ENCODE measurements around the gene NEB. TPM values are rescaled to one million over a fixed set of nuclear protein-coding genes. Genes with fewer than 3 reads are reported as not detected.

NEB gene
- polyA plus RNA-seq, 2 of the 4 experiments (the other 2 are of a cell fraction), result 0.67 to 4.4 TPM

DNA sequence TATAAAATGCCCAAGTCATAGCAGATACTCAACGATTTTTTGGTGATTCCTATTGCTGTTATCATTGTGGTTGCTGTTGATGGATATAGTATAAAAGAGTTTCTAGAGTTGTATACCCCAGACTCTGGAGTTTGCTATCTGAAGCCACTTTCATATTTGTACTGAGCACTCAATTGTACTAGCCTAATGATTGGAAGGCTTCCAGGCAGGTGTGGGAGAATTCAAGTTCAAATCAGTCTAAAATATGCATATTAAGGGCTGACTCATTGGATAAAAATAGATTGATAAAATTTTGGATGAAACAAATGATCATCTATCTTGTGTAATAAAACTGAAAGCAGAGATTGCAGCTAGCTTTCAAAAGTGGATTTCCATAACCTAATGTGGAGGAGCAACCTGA is 122.9 kb downstream of the NEB start:
- POLR2A ChIA-PET, result no interaction called here
- CTCF ChIA-PET, result no interaction called here
- Histone ChIP-seq H3K4me2 (no peak overlapping the region), H3K27ac (no peak overlapping the region), H3K9me3 (no peaks in the 10 kb centered on the region), H3K4me3 (no peak overlapping the region), H3K4me1 (no peaks in the 10 kb centered on the region)
- 0% methylated on average over 1 of the region's 1 CpG for WGBS (ENCODE audit: missing lambda C conversion rate)
- DNase-seq (ENCODE audit: low read depth in 1 of 2, low spot score in 1 of 2) (no peak), ATAC-seq (no peak), FAIRE-seq (no peak)
- TF ChIP-seq FOXS1 (CRISPR knock-in tag; IDR thresholded peaks at IDR 0.05) (no peak), GATA3 (IDR thresholded peaks at IDR 0.05; ENCODE audit: borderline replicate concordance) (no peak), TFCP2L1 (CRISPR knock-in tag; IDR thresholded peaks at IDR 0.05) (no peak), ZFP36 (IDR thresholded peaks at IDR 0.05; ENCODE audit: borderline replicate concordance, partially characterized antibody) (no peak), CEBPB (IDR thresholded peaks at IDR 0.05) (no peak), ZSCAN20 (CRISPR knock-in tag; IDR thresholded peaks at IDR 0.05) (no peak), MAFK (IDR thresholded peaks at IDR 0.05; ENCODE audit: partially characterized antibody) (no peak), PHF8 (IDR thresholded peaks at IDR 0.05; ENCODE audit: borderline replicate concordance, low read depth) (no peak), CBX2 (IDR thresholded peaks at IDR 0.05; ENCODE audit: borderline replicate concordance, low read depth) (no peak), MAZ (IDR thresholded peaks at IDR 0.05; ENCODE audit: borderline replicate concordance, low read depth, low read length) (no peak)
- TF ChIP-seq, protein P1, sequence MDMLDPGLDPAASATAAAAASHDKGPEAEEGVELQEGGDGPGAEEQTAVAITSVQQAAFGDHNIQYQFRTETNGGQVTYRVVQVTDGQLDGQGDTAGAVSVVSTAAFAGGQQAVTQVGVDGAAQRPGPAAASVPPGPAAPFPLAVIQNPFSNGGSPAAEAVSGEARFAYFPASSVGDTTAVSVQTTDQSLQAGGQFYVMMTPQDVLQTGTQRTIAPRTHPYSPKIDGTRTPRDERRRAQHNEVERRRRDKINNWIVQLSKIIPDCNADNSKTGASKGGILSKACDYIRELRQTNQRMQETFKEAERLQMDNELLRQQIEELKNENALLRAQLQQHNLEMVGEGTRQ (IDR thresholded peaks at IDR 0.05), result no peak
- TF ChIP-seq, protein P2, sequence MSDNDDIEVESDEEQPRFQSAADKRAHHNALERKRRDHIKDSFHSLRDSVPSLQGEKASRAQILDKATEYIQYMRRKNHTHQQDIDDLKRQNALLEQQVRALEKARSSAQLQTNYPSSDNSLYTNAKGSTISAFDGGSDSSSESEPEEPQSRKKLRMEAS (IDR thresholded peaks at IDR 0.05), result no peak
- TF ChIP-seq, protein P3, sequence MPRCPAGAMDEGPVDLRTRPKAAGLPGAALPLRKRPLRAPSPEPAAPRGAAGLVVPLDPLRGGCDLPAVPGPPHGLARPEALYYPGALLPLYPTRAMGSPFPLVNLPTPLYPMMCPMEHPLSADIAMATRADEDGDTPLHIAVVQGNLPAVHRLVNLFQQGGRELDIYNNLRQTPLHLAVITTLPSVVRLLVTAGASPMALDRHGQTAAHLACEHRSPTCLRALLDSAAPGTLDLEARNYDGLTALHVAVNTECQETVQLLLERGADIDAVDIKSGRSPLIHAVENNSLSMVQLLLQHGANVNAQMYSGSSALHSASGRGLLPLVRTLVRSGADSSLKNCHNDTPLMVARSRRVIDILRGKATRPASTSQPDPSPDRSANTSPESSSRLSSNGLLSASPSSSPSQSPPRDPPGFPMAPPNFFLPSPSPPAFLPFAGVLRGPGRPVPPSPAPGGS (IDR thresholded peaks at IDR 0.05), result no peak

DNA sequence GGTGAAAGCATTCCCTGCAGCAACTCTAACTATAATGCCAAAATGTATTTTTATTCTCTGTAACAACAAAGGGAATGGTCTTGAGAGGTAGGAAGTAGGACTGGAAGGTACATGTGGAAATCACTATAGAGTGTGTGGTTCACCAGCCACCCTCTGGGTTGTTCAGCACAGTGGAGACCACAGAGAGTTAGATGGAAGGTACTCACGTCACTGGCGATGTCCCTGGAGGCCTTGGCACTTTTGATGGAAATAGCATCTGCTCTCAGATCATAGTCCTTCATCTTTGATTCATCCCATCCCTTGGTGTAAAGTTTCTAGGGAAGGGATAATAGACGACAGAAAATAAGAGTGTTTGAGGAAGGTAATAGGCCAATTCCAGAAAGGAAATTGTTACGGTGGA is 124.0 kb downstream of the NEB start:
- H3K9me3 ChIP-seq, result no peaks in the 10 kb centered on the region
- ChIA-PET CTCF (no interaction called here), POLR2A (no interaction called here)
- no peaks in the 10 kb centered on the region for H3K4me1 ChIP-seq
- TF ChIP-seq HDAC2 (IDR thresholded peaks at IDR 0.05) (no peak), ESRRA (IDR thresholded peaks at IDR 0.05; ENCODE audit: borderline replicate concordance, low read length) (no peak), NR3C1 (IDR thresholded peaks at IDR 0.05) (no peak), ZC3H11A (IDR thresholded peaks at IDR 0.05) (no peak), MYC (IDR thresholded peaks at IDR 0.05; ENCODE audit: borderline replicate concordance, low read length) (no peak)
- TF ChIP-seq, protein P4, sequence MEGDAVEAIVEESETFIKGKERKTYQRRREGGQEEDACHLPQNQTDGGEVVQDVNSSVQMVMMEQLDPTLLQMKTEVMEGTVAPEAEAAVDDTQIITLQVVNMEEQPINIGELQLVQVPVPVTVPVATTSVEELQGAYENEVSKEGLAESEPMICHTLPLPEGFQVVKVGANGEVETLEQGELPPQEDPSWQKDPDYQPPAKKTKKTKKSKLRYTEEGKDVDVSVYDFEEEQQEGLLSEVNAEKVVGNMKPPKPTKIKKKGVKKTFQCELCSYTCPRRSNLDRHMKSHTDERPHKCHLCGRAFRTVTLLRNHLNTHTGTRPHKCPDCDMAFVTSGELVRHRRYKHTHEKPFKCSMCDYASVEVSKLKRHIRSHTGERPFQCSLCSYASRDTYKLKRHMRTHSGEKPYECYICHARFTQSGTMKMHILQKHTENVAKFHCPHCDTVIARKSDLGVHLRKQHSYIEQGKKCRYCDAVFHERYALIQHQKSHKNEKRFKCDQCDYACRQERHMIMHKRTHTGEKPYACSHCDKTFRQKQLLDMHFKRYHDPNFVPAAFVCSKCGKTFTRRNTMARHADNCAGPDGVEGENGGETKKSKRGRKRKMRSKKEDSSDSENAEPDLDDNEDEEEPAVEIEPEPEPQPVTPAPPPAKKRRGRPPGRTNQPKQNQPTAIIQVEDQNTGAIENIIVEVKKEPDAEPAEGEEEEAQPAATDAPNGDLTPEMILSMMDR (IDR thresholded peaks at IDR 0.05), result no peak
- TF ChIP-seq, protein P2 (IDR thresholded peaks at IDR 0.05), result no peak
- TF ChIP-seq, protein P5, sequence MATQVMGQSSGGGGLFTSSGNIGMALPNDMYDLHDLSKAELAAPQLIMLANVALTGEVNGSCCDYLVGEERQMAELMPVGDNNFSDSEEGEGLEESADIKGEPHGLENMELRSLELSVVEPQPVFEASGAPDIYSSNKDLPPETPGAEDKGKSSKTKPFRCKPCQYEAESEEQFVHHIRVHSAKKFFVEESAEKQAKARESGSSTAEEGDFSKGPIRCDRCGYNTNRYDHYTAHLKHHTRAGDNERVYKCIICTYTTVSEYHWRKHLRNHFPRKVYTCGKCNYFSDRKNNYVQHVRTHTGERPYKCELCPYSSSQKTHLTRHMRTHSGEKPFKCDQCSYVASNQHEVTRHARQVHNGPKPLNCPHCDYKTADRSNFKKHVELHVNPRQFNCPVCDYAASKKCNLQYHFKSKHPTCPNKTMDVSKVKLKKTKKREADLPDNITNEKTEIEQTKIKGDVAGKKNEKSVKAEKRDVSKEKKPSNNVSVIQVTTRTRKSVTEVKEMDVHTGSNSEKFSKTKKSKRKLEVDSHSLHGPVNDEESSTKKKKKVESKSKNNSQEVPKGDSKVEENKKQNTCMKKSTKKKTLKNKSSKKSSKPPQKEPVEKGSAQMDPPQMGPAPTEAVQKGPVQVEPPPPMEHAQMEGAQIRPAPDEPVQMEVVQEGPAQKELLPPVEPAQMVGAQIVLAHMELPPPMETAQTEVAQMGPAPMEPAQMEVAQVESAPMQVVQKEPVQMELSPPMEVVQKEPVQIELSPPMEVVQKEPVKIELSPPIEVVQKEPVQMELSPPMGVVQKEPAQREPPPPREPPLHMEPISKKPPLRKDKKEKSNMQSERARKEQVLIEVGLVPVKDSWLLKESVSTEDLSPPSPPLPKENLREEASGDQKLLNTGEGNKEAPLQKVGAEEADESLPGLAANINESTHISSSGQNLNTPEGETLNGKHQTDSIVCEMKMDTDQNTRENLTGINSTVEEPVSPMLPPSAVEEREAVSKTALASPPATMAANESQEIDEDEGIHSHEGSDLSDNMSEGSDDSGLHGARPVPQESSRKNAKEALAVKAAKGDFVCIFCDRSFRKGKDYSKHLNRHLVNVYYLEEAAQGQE (IDR thresholded peaks at IDR 0.05), result no peak
- WGBS (ENCODE audit: missing lambda C conversion rate), result 92% methylated on average over 4 of the region's 4 CpGs
- no peak overlapping the region for H3K27ac ChIP-seq
- DNase-seq (ENCODE audit: low read depth in 1 of 2, low spot score in 1 of 2) (no peak), FAIRE-seq (no peak), ATAC-seq (no peak)
- H3K4me2 ChIP-seq, result no peak overlapping the region
- no peak overlapping the region for H3K4me3 ChIP-seq
